HepG2 (cell line): Measurements from ENCODE around the gene NOL4L. TPM values are rescaled to one million over a fixed set of nuclear protein-coding genes. Genes with fewer than 3 reads are reported as not detected.

ENCODE experiments used
- CBX2 ChIP-seq, 2 experiments: fragments of 200-600 bp in 1 of 2; sonication (generic); formaldehyde crosslinking in 1 of 2; IDR thresholded peaks; 2 replicates each; pipeline versions ENCODE4 v1.7.0 to v1.8.1; 2018 to 2022; ENCODE audit warnings: low read depth in 2 of 2, low read length in 1 of 2, mild to moderate bottlenecking in 1 of 2, missing genetic modification reagents in 1 of 2
- CHD2 ChIP-seq: IDR thresholded peaks from 2 replicates; pipeline ENCODE4 v1.6.1; 2011; ENCODE audit warnings: low read depth, low read length, improper control_type of control experiment
- DMAP1 ChIP-seq: IDR thresholded peaks from 2 replicates; pipeline ENCODE4 v1.6.1; 2016
- JDP2 ChIP-seq: sonication (generic); formaldehyde crosslinking; IDR thresholded peaks from 2 replicates; pipeline ENCODE4 v1.8.1; 2022; ENCODE audit warnings: missing genetic modification reagents, borderline replicate concordance
- MED1 ChIP-seq: sonication (generic); formaldehyde crosslinking; IDR thresholded peaks from 2 replicates; pipeline ENCODE4 v1.4.0; 2020; ENCODE audit warnings: missing genetic modification reagents
- MTA1 ChIP-seq: sonication (generic); formaldehyde crosslinking; IDR thresholded peaks from 2 replicates; pipeline ENCODE4 v1.4.0; 2020; ENCODE audit warnings: missing genetic modification reagents, mild to moderate bottlenecking, borderline replicate concordance
- NFYC ChIP-seq: IDR thresholded peaks from 2 replicates; pipeline ENCODE4 v1.6.1; 2016; ENCODE audit warnings: missing genetic modification reagents, missing compliant biosample characterization
- NPAS2 ChIP-seq: sonication (generic); formaldehyde crosslinking; IDR thresholded peaks from 2 replicates; pipeline ENCODE4 v1.8.0; 2022; ENCODE audit warnings: mild to moderate bottlenecking, missing genetic modification reagents, borderline replicate concordance
- NR3C1 ChIP-seq: sonication (generic); formaldehyde crosslinking; IDR thresholded peaks from 2 replicates; pipeline ENCODE4 v1.4.0; 2020; ENCODE audit warnings: missing genetic modification reagents
- PPARG ChIP-seq: conservative IDR thresholded peaks from 2 replicates; pipeline ENCODE4 v1.6.1; 2016; ENCODE audit warnings: missing biosample characterization, missing genetic modification reagents
- RXRB ChIP-seq: IDR thresholded peaks from 2 replicates; pipeline ENCODE4 v1.6.1; 2016; ENCODE audit warnings: borderline replicate concordance, missing genetic modification reagents, missing compliant biosample characterization
- ZNF253 ChIP-seq: sonication (generic); formaldehyde crosslinking; IDR thresholded peaks from 2 replicates; pipeline ENCODE4 v1.8.0; 2022; ENCODE audit warnings: mild to moderate bottlenecking, missing genetic modification reagents, borderline replicate concordance
- ZNF282 ChIP-seq: fragments of 450-650 bp; IDR thresholded peaks from 2 replicates; pipeline ENCODE4 v1.6.1; 2018; ENCODE audit not compliant: partially characterized antibody
- ZNF33A ChIP-seq: sonication (generic); formaldehyde crosslinking; IDR thresholded peaks from 2 replicates; pipeline ENCODE4 v1.5.1; 2020; ENCODE audit warnings: missing genetic modification reagents, mild to moderate bottlenecking, moderate library complexity, borderline replicate concordance
- ZNF33B ChIP-seq: sonication (generic); formaldehyde crosslinking; IDR thresholded peaks from 2 replicates; pipeline ENCODE4 v1.5.1; 2020; ENCODE audit warnings: mild to moderate bottlenecking, missing genetic modification reagents
- ZNF34 ChIP-seq: sonication (generic); formaldehyde crosslinking; IDR thresholded peaks from 2 replicates; pipeline ENCODE4 v1.4.0; 2020; ENCODE audit warnings: mild to moderate bottlenecking, missing genetic modification reagents, borderline replicate concordance
- ZNF543 ChIP-seq: sonication (generic); formaldehyde crosslinking; IDR thresholded peaks from 2 replicates; pipeline ENCODE4 v1.4.0; 2020; ENCODE audit warnings: mild to moderate bottlenecking, missing genetic modification reagents
- ZNF569 ChIP-seq: sonication (generic); formaldehyde crosslinking; IDR thresholded peaks from 2 replicates; pipeline ENCODE4 v1.5.0; 2020; ENCODE audit warnings: mild to moderate bottlenecking, missing genetic modification reagents, moderate library complexity, borderline replicate concordance
- ZNF619 ChIP-seq: sonication (generic); formaldehyde crosslinking; IDR thresholded peaks from 2 replicates; pipeline ENCODE4 v1.4.0; 2020; ENCODE audit warnings: mild to moderate bottlenecking, missing genetic modification reagents
- ZNF841 ChIP-seq: sonication (generic); formaldehyde crosslinking; IDR thresholded peaks from 2 replicates; pipeline ENCODE4 v1.8.1; 2023; ENCODE audit warnings: missing genetic modification reagents, borderline replicate concordance
- polyA plus RNA-seq, 8 experiments: library from polyadenylated mRNA; depleted of rRNA in 3 of 8; stranded (reverse) in 7 of 8; unstranded in 1 of 8; fragments of >200 nt; fragmentation: Illumina TruSeq in 4 of 8; extraction: Trizol in 4 of 8; gene quantifications; 2 replicates each; pipeline versions ENCODE4 v1.2.1 to v1.2.3, GENCODE V29; 2011 to 2016; ENCODE audit warnings: low read depth in 4 of 8, missing spikeins in 1 of 8, mixed read lengths in 1 of 8; ENCODE audit not compliant: insufficient read depth in 1 of 8
- total RNA-seq, 5 experiments: library from RNA; depleted of rRNA; stranded (reverse); fragments of >200 nt; fragmentation: Illumina TruSeq; extraction: Trizol; gene quantifications; 2 replicates each; pipeline ENCODE4 v1.2.3, GENCODE V29; 2016; ENCODE audit warnings: low read depth in 1 of 5
- TF ChIP-seq, protein P1 (sequence below): sonication (generic); formaldehyde crosslinking; IDR thresholded peaks from 2 replicates; pipeline ENCODE4 v1.4.0; 2020; ENCODE audit warnings: missing genetic modification reagents
- TF ChIP-seq, protein P2 (sequence below): sonication (generic); formaldehyde crosslinking; IDR thresholded peaks from 2 replicates; pipeline ENCODE4 v1.9.0; 2021; ENCODE audit warnings: missing genetic modification reagents, borderline replicate concordance
- TF ChIP-seq, protein P3 (sequence below): sonication (generic); formaldehyde crosslinking; IDR thresholded peaks from 2 replicates; pipeline ENCODE4 v1.8.0; 2022; ENCODE audit warnings: mild to moderate bottlenecking, missing genetic modification reagents, moderate library complexity
- TF ChIP-seq, protein P4 (sequence below): sonication (generic); formaldehyde crosslinking; IDR thresholded peaks from 2 replicates; pipeline ENCODE4 v1.8.0; 2022; ENCODE audit warnings: missing genetic modification reagents, mild to moderate bottlenecking, borderline replicate concordance

NOL4L gene
- total and polyA plus RNA-seq, 2 of the 13 experiments (the other 11 are each of a cell fraction or from before 2014, with no cell fraction given), result 16.6 to 35.4 TPM

DNA sequence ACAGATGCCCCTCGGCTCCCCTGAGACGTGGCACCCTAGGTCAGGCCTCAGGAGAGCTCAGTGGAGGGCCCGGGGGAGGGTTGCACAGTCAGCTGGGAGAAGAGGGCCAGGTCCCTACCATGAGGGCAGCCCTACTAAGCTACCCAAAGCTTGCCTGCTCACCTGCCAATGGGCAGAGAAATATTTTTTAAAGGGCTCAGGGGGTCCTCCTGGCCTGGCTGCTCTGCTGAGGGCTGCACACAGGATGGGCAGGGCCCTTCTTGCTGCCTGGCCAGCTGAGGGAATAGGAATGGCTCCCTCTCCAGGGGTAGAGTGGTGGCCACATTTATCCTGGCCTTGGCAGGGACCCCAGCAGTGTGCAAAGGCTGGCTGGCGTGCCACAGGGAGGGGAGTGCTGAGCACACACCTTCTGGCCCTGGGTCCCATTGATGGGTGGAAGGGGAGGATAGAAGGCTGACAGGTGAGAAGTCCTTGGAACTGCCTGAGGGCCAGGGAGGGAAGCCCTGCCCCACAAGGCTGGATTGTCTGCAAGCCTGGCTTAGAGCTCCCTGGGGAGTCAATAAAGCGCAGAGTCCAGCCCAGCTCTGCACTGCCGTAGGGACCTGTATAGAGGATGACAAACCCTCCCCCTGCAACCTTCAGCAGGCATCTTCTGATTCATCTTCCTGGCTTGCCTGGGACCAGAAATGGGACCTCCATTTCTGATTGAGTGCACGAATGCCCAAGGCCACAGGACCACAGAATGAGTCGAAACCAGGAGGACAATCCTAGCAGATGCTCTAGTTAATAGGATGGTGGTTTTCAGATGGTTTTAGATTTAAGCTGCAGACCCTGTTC, 62.1 kb downstream of the NOL4L start (continued):
- TF ChIP-seq MTA1 (CRISPR knock-in tag) (peak; percentile 98), ZNF543 (CRISPR knock-in tag) (0 out of 2 replicates have a peak, but pooled peaks have one; percentile 28), ZNF33A (CRISPR knock-in tag) (no peak), NR3C1 (no peak), CHD2 (no peak), ZNF253 (no peak), RXRB (CRISPR knock-in tag) (peak; percentile 93), NPAS2 (CRISPR knock-in tag) (no peak), ZNF569 (CRISPR knock-in tag) (peak; percentile 88; the same call in 1 of the 2 replicates), DMAP1 (peak; percentile 36; the same call in 1 of the 2 replicates), ZNF34 (CRISPR knock-in tag) (no peak), NFYC (CRISPR knock-in tag) (no peak), PPARG (CRISPR knock-in tag) (peak; percentile 61; the same call in 1 of the 2 replicates), ZNF282 (no peak), CBX2 (IDR thresholded peaks at IDR 0.05; ENCODE audit: low read depth, low read length) (no peak), CBX2 (CRISPR knock-in tag; IDR thresholded peaks at IDR 0.05; ENCODE audit: low read depth) (no peak), MED1 (CRISPR knock-in tag) (peak; percentile 97), ZNF841 (CRISPR knock-in tag) (no peak), ZNF33B (CRISPR knock-in tag) (no peak), ZNF619 (CRISPR knock-in tag) (peak; percentile 65; the same call in 1 of the 2 replicates), JDP2 (CRISPR knock-in tag) (no peak)
- TF ChIP-seq, protein P1, sequence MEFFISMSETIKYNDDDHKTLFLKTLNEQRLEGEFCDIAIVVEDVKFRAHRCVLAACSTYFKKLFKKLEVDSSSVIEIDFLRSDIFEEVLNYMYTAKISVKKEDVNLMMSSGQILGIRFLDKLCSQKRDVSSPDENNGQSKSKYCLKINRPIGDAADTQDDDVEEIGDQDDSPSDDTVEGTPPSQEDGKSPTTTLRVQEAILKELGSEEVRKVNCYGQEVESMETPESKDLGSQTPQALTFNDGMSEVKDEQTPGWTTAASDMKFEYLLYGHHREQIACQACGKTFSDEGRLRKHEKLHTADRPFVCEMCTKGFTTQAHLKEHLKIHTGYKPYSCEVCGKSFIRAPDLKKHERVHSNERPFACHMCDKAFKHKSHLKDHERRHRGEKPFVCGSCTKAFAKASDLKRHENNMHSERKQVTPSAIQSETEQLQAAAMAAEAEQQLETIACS, result peak; percentile 49; the same call in 1 of the 2 replicates
- TF ChIP-seq, protein P2, sequence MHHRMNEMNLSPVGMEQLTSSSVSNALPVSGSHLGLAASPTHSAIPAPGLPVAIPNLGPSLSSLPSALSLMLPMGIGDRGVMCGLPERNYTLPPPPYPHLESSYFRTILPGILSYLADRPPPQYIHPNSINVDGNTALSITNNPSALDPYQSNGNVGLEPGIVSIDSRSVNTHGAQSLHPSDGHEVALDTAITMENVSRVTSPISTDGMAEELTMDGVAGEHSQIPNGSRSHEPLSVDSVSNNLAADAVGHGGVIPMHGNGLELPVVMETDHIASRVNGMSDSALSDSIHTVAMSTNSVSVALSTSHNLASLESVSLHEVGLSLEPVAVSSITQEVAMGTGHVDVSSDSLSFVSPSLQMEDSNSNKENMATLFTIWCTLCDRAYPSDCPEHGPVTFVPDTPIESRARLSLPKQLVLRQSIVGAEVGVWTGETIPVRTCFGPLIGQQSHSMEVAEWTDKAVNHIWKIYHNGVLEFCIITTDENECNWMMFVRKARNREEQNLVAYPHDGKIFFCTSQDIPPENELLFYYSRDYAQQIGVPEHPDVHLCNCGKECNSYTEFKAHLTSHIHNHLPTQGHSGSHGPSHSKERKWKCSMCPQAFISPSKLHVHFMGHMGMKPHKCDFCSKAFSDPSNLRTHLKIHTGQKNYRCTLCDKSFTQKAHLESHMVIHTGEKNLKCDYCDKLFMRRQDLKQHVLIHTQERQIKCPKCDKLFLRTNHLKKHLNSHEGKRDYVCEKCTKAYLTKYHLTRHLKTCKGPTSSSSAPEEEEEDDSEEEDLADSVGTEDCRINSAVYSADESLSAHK (CRISPR knock-in tag), result no peak
- TF ChIP-seq, protein P3, sequence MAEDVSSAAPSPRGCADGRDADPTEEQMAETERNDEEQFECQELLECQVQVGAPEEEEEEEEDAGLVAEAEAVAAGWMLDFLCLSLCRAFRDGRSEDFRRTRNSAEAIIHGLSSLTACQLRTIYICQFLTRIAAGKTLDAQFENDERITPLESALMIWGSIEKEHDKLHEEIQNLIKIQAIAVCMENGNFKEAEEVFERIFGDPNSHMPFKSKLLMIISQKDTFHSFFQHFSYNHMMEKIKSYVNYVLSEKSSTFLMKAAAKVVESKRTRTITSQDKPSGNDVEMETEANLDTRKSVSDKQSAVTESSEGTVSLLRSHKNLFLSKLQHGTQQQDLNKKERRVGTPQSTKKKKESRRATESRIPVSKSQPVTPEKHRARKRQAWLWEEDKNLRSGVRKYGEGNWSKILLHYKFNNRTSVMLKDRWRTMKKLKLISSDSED (CRISPR knock-in tag), result no peak
- TF ChIP-seq, protein P4, sequence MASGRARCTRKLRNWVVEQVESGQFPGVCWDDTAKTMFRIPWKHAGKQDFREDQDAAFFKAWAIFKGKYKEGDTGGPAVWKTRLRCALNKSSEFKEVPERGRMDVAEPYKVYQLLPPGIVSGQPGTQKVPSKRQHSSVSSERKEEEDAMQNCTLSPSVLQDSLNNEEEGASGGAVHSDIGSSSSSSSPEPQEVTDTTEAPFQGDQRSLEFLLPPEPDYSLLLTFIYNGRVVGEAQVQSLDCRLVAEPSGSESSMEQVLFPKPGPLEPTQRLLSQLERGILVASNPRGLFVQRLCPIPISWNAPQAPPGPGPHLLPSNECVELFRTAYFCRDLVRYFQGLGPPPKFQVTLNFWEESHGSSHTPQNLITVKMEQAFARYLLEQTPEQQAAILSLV, result 0 out of 2 replicates have a peak, but pooled peaks have one; percentile 14
